Stimulated activated CD8-positive, alpha-beta memory T cell treated with anti-CD3 and anti-CD28 coated beads, Interleukin-4, amount 100 ng/mL, for 24 hours (primary cell): ENCODE data around the gene SERBP1.

ENCODE experiments used
- DNase-seq: peaks from one replicate; pipeline ENCODE4 v3.0.0-alpha.2; 2020; ENCODE audit warnings: low read depth

The SERBP1 gene

DNA sequence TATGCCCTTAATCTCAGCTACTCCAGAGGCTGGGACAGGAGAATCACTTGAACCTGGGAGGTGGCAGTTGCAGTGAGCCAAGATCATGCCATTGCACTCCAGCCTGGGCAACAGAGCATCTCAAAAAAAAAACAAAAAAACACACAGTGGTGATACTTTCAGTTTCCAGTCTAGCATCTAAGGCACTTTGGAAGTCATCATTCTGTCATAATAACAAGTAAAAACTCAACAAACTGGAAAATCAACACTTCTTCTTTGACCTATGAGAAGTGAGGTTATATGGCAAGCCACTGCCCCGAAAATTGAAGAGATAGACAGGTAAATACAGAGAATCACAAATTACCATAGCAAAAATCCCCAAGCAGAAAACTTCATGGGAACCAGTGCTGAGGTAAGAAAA, 70.6 kb downstream of the SERBP1 start:
- no peak for DNase-seq
